KMS-11 (cell line): ENCODE results near the gene LDAH.
A peak's percentile ranks its signal among the peaks of the same experiment; 100 is the strongest.

ENCODE experiments used
- H2AFZ ChIP-seq: fragments of 200-600 bp; sonication (generic); 2 replicates; pipeline ENCODE4 v1.6.1; 2016; ENCODE audit warnings: antibody characterized with exemption, mixed run types, low read depth
- H3K27ac ChIP-seq: fragments of 200-600 bp; sonication (generic); 2 replicates; pipeline ENCODE4 v1.6.1; 2016; ENCODE audit warnings: mild to moderate bottlenecking, mixed run types
- H3K27me3 ChIP-seq: fragments of 200-600 bp; sonication (generic); 2 replicates; pipeline ENCODE4 v1.6.1; 2017; ENCODE audit warnings: mild to moderate bottlenecking, low read depth, mixed run types, moderate library complexity; ENCODE audit not compliant: insufficient read depth
- H3K36me3 ChIP-seq: fragments of 200-600 bp; sonication (generic); 2 replicates; pipeline ENCODE4 v1.6.1; 2017; ENCODE audit warnings: mild to moderate bottlenecking, mixed run types; ENCODE audit not compliant: insufficient read depth
- H3K4me1 ChIP-seq: fragments of 200-600 bp; sonication (generic); 2 replicates; pipeline ENCODE4 v1.6.1; 2016; ENCODE audit warnings: mild to moderate bottlenecking, low read depth, mixed run types; ENCODE audit not compliant: poor library complexity, severe bottlenecking
- H3K4me2 ChIP-seq: fragments of 200-600 bp; sonication (generic); 2 replicates; pipeline ENCODE4 v1.7.0; 2016; ENCODE audit warnings: mild to moderate bottlenecking, mixed run types
- H3K4me3 ChIP-seq: fragments of 200-600 bp; sonication (generic); IDR thresholded peaks from 2 replicates; pipeline ENCODE4 v1.6.1; 2017; ENCODE audit warnings: low read depth, low read length, mixed read lengths; ENCODE audit not compliant: insufficient read depth
- H3K79me2 ChIP-seq: fragments of 200-600 bp; sonication (generic); 2 replicates; pipeline ENCODE4 v1.6.1; 2016; ENCODE audit warnings: low read depth, mixed run types; ENCODE audit not compliant: insufficient read depth
- H3K9ac ChIP-seq: fragments of 200-600 bp; sonication (generic); 2 replicates; pipeline ENCODE4 v1.6.1; 2016; ENCODE audit warnings: mild to moderate bottlenecking, mixed run types
- H4K20me1 ChIP-seq: fragments of 200-600 bp; sonication (generic); 2 replicates; pipeline ENCODE4 v1.6.1; 2016; ENCODE audit warnings: mild to moderate bottlenecking, mixed run types; ENCODE audit not compliant: insufficient read depth
- CTCF ChIP-seq: fragments of 200-600 bp; sonication (generic); conservative IDR thresholded peaks from 2 replicates; pipeline ENCODE4 v1.6.1; 2017; ENCODE audit warnings: low read depth, mild to moderate bottlenecking, antibody characterized with exemption, low read length, moderate library complexity, mixed read lengths

LDAH gene

GRCh38 chr2:20822535-20823490 lies at the start of gene LDAH:
Gene LDAH (minus strand): TSS chr2:20823101. CDS start chr2:20801463, 21,638 bp downstream.
- H3K4me1 ChIP-seq: no peaks in the 10 kb centered on the region
- peak within 1 kb of the TSS; percentile 83 for H2AFZ ChIP-seq
- H3K4me2 ChIP-seq: peak within 1 kb of the TSS; percentile 95
- no peaks in the 10 kb centered on the region for H4K20me1 ChIP-seq
- peaks cover 13% of the 10 kb centered on the region for H3K79me2 ChIP-seq
- H3K27me3 ChIP-seq: no peaks in the 10 kb centered on the region
- peak within 1 kb of the TSS; percentile 72 for H3K4me3 ChIP-seq
- H3K9ac ChIP-seq: peak within 1 kb of the TSS; percentile 98
- peak within 1 kb of the TSS; percentile 98 for H3K27ac ChIP-seq
- no peak for TF ChIP-seq CTCF
- H3K36me3 ChIP-seq: no peaks in the 10 kb centered on the region

DNA sequence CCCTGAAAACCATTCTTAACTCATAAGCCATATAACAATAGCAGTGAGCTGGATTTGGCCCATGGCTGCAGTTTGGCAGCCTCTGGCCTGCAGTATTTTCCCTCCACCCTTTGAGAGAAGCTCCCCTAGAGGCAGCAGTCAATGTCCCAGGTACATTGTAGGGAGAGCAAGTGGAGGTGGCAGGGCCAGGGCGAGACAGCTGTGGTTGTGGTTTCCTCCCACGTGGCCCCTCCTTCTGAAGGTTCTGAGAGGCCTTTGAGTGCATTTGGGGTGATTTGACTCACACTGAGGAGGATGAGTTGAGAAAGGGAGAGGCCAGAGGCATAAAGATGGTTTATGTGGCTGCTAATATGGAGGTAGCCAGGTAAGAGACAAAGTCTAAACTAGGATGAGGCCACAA lies 45.5 kb upstream of the LDAH start:
- no peak; the same call in 1 of the 2 replicates for TF ChIP-seq CTCF
- no peak overlapping the region for H3K9ac ChIP-seq

GRCh38 chr2:20862850-20863249 lies 39.9 kb upstream of the LDAH start:
- TF ChIP-seq CTCF: no peak
- H3K27me3 ChIP-seq: no peaks in the 10 kb centered on the region
- H2AFZ ChIP-seq: no peak overlapping the region
- no peaks in the 10 kb centered on the region for H3K36me3 ChIP-seq
- no peak overlapping the region for H3K4me3 ChIP-seq
- H3K79me2 ChIP-seq: no peaks in the 10 kb centered on the region
- H3K9ac ChIP-seq: no peak overlapping the region
- peaks cover 2% of the 10 kb centered on the region for H3K4me1 ChIP-seq
- H4K20me1 ChIP-seq: no peaks in the 10 kb centered on the region
- H3K27ac ChIP-seq: no peak overlapping the region
- H3K4me2 ChIP-seq: no peak overlapping the region

More for the DNA sequence above, 45.5 kb upstream of the LDAH start:
- no peak overlapping the region for H3K4me3 ChIP-seq
- no peaks in the 10 kb centered on the region for H4K20me1 ChIP-seq
- H3K36me3 ChIP-seq: no peaks in the 10 kb centered on the region
- H2AFZ ChIP-seq: no peak overlapping the region
- H3K79me2 ChIP-seq: no peaks in the 10 kb centered on the region
- H3K4me2 ChIP-seq: peak overlapping the region; percentile 21; the same call in 1 of the 2 replicates
- no peaks in the 10 kb centered on the region for H3K27me3 ChIP-seq
- H3K4me1 ChIP-seq: peaks cover 16% of the 10 kb centered on the region
- H3K27ac ChIP-seq: no peak overlapping the region

GRCh38 chr2:20855456-20855855 lies 32.6 kb upstream of the LDAH start:
- no peak overlapping the region for H3K4me3 ChIP-seq
- no peak for TF ChIP-seq CTCF
- no peak overlapping the region for H3K4me2 ChIP-seq
- H3K27me3 ChIP-seq: no peaks in the 10 kb centered on the region
- no peak overlapping the region for H3K9ac ChIP-seq
- H3K36me3 ChIP-seq: no peaks in the 10 kb centered on the region
- H4K20me1 ChIP-seq: no peaks in the 10 kb centered on the region
- no peaks in the 10 kb centered on the region for H3K4me1 ChIP-seq
- H3K27ac ChIP-seq: no peak overlapping the region
- no peaks in the 10 kb centered on the region for H3K79me2 ChIP-seq
- no peak overlapping the region for H2AFZ ChIP-seq
